ENCODE data around the gene IFT27. TPM values are rescaled to one million over a fixed set of nuclear protein-coding genes. Genes with fewer than 3 reads are reported as not detected.

The IFT27 gene
- total and polyA plus RNA-seq, 4 experiments from 2014 or later = 9.8 to 42.6 (median 24.7) TPM

GRCh38 chr22:36730176-36730858 is 45.6 kb downstream of the IFT27 start:
- DNase-seq = no peak
- Mint-ChIP-seq H3K9me3 (peaks cover 0 to 4% (median 0%) of the 10 kb centered on the region in 8 donors), H3K4me1 (no peaks in the 10 kb centered on the region), H3K36me3 (no peaks in the 10 kb centered on the region), H3K27me3 (peaks cover 25 to 29% of the 10 kb centered on the region in 2 donors), H3K4me3 (no peak overlapping the region), H3K27ac (no peak overlapping the region)
- intact Hi-C loops (cut with micrococcal nuclease) = no loop called here
- H3K4me3 ChIP-seq (ENCODE audit: low read length in 2 of 2) = no peak overlapping the region
- ChIA-PET CTCF (ENCODE audit: partially characterized antibody) (no interaction called here), POLR2A (ENCODE audit: partially characterized antibody) (no interaction called here)
- H3K27me3 ChIP-seq (ENCODE audit: insufficient read depth, low read length) = no peaks in the 10 kb centered on the region
- no peaks in the 10 kb centered on the region for H3K4me1 ChIP-seq (ENCODE audit: insufficient read depth, low read length)
- no peaks in the 10 kb centered on the region for H3K9me3 ChIP-seq (ENCODE audit: control insufficient read depth in 1 of 2, low read length in 2 of 2)
- H3K27ac ChIP-seq (ENCODE audit: low read depth, low read length) = no peak overlapping the region
- H3K36me3 ChIP-seq (ENCODE audit: insufficient read depth, low read length) = no peaks in the 10 kb centered on the region

- Mint-ChIP-seq H3K27me3 (peaks cover 25 to 33% of the 10 kb centered on the region in 2 donors), H3K9me3 (peaks cover 0 to 4% (median 0%) of the 10 kb centered on the region in 8 donors), H3K4me1 (no peaks in the 10 kb centered on the region), H3K4me3 (no peak overlapping the region), H3K36me3 (no peaks in the 10 kb centered on the region), H3K27ac (peak overlapping the region in 1 of 7 donors; percentile 33)
- ChIA-PET CTCF (ENCODE audit: partially characterized antibody) (no interaction called here), POLR2A (ENCODE audit: partially characterized antibody) (no interaction called here)
- no peaks in the 10 kb centered on the region for H3K27me3 ChIP-seq (ENCODE audit: insufficient read depth, low read length)
- intact Hi-C loops (cut with micrococcal nuclease) = no loop called here
- H3K36me3 ChIP-seq (ENCODE audit: insufficient read depth, low read length) = no peaks in the 10 kb centered on the region
- no peaks in the 10 kb centered on the region for H3K4me1 ChIP-seq (ENCODE audit: insufficient read depth, low read length)
- H3K4me3 ChIP-seq (ENCODE audit: low read length in 2 of 2) = no peak overlapping the region
- H3K27ac ChIP-seq (ENCODE audit: low read depth, low read length) = no peak overlapping the region
- DNase-seq = no peak
- no peaks in the 10 kb centered on the region for H3K9me3 ChIP-seq (ENCODE audit: control insufficient read depth in 1 of 2, low read length in 2 of 2)
Measured at GRCh38 chr22:36729321-36729720, 46.6 kb downstream of the IFT27 start.

GRCh38 chr22:36728505-36728904 is 47.4 kb downstream of the IFT27 start:
- H3K36me3 Mint-ChIP-seq = no peaks in the 10 kb centered on the region
- no peaks in the 10 kb centered on the region for H3K4me1 ChIP-seq (ENCODE audit: insufficient read depth, low read length)
- no peaks in the 10 kb centered on the region for H3K27me3 ChIP-seq (ENCODE audit: insufficient read depth, low read length)
- no peak overlapping the region for H3K4me3 ChIP-seq (ENCODE audit: low read length in 2 of 2)
- H3K9me3 ChIP-seq (ENCODE audit: control insufficient read depth in 1 of 2, low read length in 2 of 2) = no peaks in the 10 kb centered on the region
- peaks cover 0 to 4% (median 0%) of the 10 kb centered on the region in 8 donors for H3K9me3 Mint-ChIP-seq
- H3K36me3 ChIP-seq (ENCODE audit: insufficient read depth, low read length) = no peaks in the 10 kb centered on the region
- H3K27ac ChIP-seq (ENCODE audit: low read depth, low read length) = no peak overlapping the region
- peaks cover 20 to 29% of the 10 kb centered on the region in 2 donors for H3K27me3 Mint-ChIP-seq
- H3K27ac Mint-ChIP-seq = no peak overlapping the region
- no peak for DNase-seq
- intact Hi-C loops (cut with micrococcal nuclease) = no loop called here
- no peaks in the 10 kb centered on the region for H3K4me1 Mint-ChIP-seq
- ChIA-PET POLR2A (ENCODE audit: partially characterized antibody) (no interaction called here), CTCF (ENCODE audit: partially characterized antibody) (no interaction called here)
- H3K4me3 Mint-ChIP-seq = no peak overlapping the region

- Mint-ChIP-seq H3K4me3 (no peak overlapping the region), H3K9me3 (peaks cover 0 to 4% (median 0%) of the 10 kb centered on the region in 8 donors), H3K36me3 (no peaks in the 10 kb centered on the region), H3K27me3 (peaks cover 19 to 31% of the 10 kb centered on the region in 2 donors), H3K4me1 (no peaks in the 10 kb centered on the region), H3K27ac (no peak overlapping the region)
- Histone ChIP-seq H3K9me3 (ENCODE audit: control insufficient read depth in 1 of 2, low read length in 2 of 2) (no peaks in the 10 kb centered on the region), H3K36me3 (ENCODE audit: insufficient read depth, low read length) (no peaks in the 10 kb centered on the region), H3K4me1 (ENCODE audit: insufficient read depth, low read length) (no peaks in the 10 kb centered on the region), H3K4me3 (ENCODE audit: low read length in 2 of 2) (no peak overlapping the region), H3K27me3 (ENCODE audit: insufficient read depth, low read length) (no peaks in the 10 kb centered on the region), H3K27ac (ENCODE audit: low read depth, low read length) (no peak overlapping the region)
- POLR2A ChIA-PET (ENCODE audit: partially characterized antibody) = no interaction called here
- CTCF ChIA-PET (ENCODE audit: partially characterized antibody) = no interaction called here
- intact Hi-C loops (cut with micrococcal nuclease) = no loop called here
- DNase-seq = no peak
Measured at GRCh38 chr22:36727927-36728488, 47.9 kb downstream of the IFT27 start.

GRCh38 chr22:36727110-36727509 is 48.8 kb downstream of the IFT27 start:
- intact Hi-C loops (cut with micrococcal nuclease) = no loop called here
- Histone ChIP-seq H3K4me3 (ENCODE audit: low read length in 2 of 2) (no peak overlapping the region), H3K4me1 (ENCODE audit: insufficient read depth, low read length) (no peaks in the 10 kb centered on the region), H3K27me3 (ENCODE audit: insufficient read depth, low read length) (no peaks in the 10 kb centered on the region), H3K27ac (ENCODE audit: low read depth, low read length) (no peak overlapping the region), H3K36me3 (ENCODE audit: insufficient read depth, low read length) (no peaks in the 10 kb centered on the region), H3K9me3 (ENCODE audit: control insufficient read depth in 1 of 2, low read length in 2 of 2) (no peaks in the 10 kb centered on the region)
- Mint-ChIP-seq H3K27ac (no peak overlapping the region), H3K36me3 (no peaks in the 10 kb centered on the region), H3K9me3 (no peaks in the 10 kb centered on the region), H3K4me1 (no peaks in the 10 kb centered on the region), H3K4me3 (no peak overlapping the region), H3K27me3 (peaks cover 17 to 29% of the 10 kb centered on the region in 2 donors)
- DNase-seq = no peak
- ChIA-PET CTCF (ENCODE audit: partially characterized antibody) (no interaction called here), POLR2A (ENCODE audit: partially characterized antibody) (no interaction called here)

- CTCF ChIA-PET (ENCODE audit: partially characterized antibody) = no interaction called here
- H3K36me3 ChIP-seq (ENCODE audit: insufficient read depth, low read length) = no peaks in the 10 kb centered on the region
- no peak overlapping the region for H3K27ac ChIP-seq (ENCODE audit: low read depth, low read length)
- no peak for DNase-seq
- POLR2A ChIA-PET (ENCODE audit: partially characterized antibody) = no interaction called here
- Mint-ChIP-seq H3K9me3 (no peaks in the 10 kb centered on the region), H3K27ac (no peak overlapping the region), H3K4me3 (no peak overlapping the region), H3K36me3 (no peaks in the 10 kb centered on the region), H3K27me3 (peaks cover 20 to 27% of the 10 kb centered on the region in 2 donors), H3K4me1 (no peaks in the 10 kb centered on the region)
- H3K9me3 ChIP-seq (ENCODE audit: control insufficient read depth in 1 of 2, low read length in 2 of 2) = no peaks in the 10 kb centered on the region
- no peak overlapping the region for H3K4me3 ChIP-seq (ENCODE audit: low read length in 2 of 2)
- intact Hi-C loops (cut with micrococcal nuclease) = no loop called here
- no peaks in the 10 kb centered on the region for H3K27me3 ChIP-seq (ENCODE audit: insufficient read depth, low read length)
- H3K4me1 ChIP-seq (ENCODE audit: insufficient read depth, low read length) = no peaks in the 10 kb centered on the region
Measured at GRCh38 chr22:36726007-36726380, 49.9 kb downstream of the IFT27 start.

- no peak overlapping the region for H3K27ac Mint-ChIP-seq
- H3K36me3 Mint-ChIP-seq = no peaks in the 10 kb centered on the region
- ChIA-PET POLR2A (ENCODE audit: partially characterized antibody) (no interaction called here), CTCF (ENCODE audit: partially characterized antibody) (no interaction called here)
- no peaks in the 10 kb centered on the region for H3K9me3 Mint-ChIP-seq
- peaks cover 23 to 29% of the 10 kb centered on the region in 2 donors for H3K27me3 Mint-ChIP-seq
- H3K36me3 ChIP-seq (ENCODE audit: insufficient read depth, low read length) = no peaks in the 10 kb centered on the region
- no peaks in the 10 kb centered on the region for H3K4me1 ChIP-seq (ENCODE audit: insufficient read depth, low read length)
- no peak overlapping the region for H3K27ac ChIP-seq (ENCODE audit: low read depth, low read length)
- H3K9me3 ChIP-seq (ENCODE audit: control insufficient read depth in 1 of 2, low read length in 2 of 2) = no peaks in the 10 kb centered on the region
- H3K4me3 ChIP-seq (ENCODE audit: low read length in 2 of 2) = no peak overlapping the region
- H3K27me3 ChIP-seq (ENCODE audit: insufficient read depth, low read length) = peaks cover 3% of the 10 kb centered on the region
- DNase-seq = no peak
- intact Hi-C loops (cut with micrococcal nuclease) = no loop called here
- H3K4me1 Mint-ChIP-seq = no peaks in the 10 kb centered on the region
- no peak overlapping the region for H3K4me3 Mint-ChIP-seq
Measured at GRCh38 chr22:36725366-36726006, 50.4 kb downstream of the IFT27 start.
